ENCODE measurements around the gene NABP1. TPM values are rescaled to one million over a fixed set of nuclear protein-coding genes. Genes with fewer than 3 reads are reported as not detected.

The NABP1 gene
- polyA plus RNA-seq, 1 of the 3 experiments (the other 2 are of a cell fraction): 19.1 TPM

- Histone ChIP-seq H3K4me3 (ENCODE audit: low read depth in 2 of 2, low read length in 1 of 2) (no peak overlapping the region), H3K9ac (no peak overlapping the region), H3K27me3 (ENCODE audit: insufficient read depth) (no peaks in the 10 kb centered on the region), H3K36me3 (replicated peaks in 1 of 2; ENCODE audit: control insufficient read depth in 1 of 2, insufficient read depth in 2 of 2, low read length in 1 of 2) (no peaks in the 10 kb centered on the region), H3K4me2 (no peak overlapping the region), H4K20me1 (ENCODE audit: insufficient read depth) (no peaks in the 10 kb centered on the region), H3K27ac (ENCODE audit: low read depth in 2 of 2, low read length in 1 of 2) (no peak overlapping the region), H2AFZ (ENCODE audit: low read depth) (no peak overlapping the region), H3K9me3 (no peaks in the 10 kb centered on the region), H3F3A (replicated peaks; ENCODE audit: insufficient read depth) (no peaks in the 10 kb centered on the region), H3K79me2 (ENCODE audit: insufficient read depth) (no peaks in the 10 kb centered on the region), H3K9me2 (no peaks in the 10 kb centered on the region), H3K4me1 (ENCODE audit: control insufficient read depth in 1 of 2, insufficient read depth in 2 of 2, low read depth in 1 of 2, low read length in 1 of 2) (no peaks in the 10 kb centered on the region; a peak in 1 of 4 replicates)
- ChIA-PET POLR2A (no interaction called here), CTCF (interaction anchor here (1.0 to 1.4 kb wide), 2 partner anchors 169 to 439 kb away, joined by 3 to 4 read pairs; no protein-coding TSS in a partner anchor)
- no peak for DNase-seq
- 73% methylated on average over 1 of the region's 1 CpG for WGBS (ENCODE audit: low lambda C conversion rate)
- TF ChIP-seq FOXJ3 (CRISPR knock-in tag; IDR thresholded peaks at IDR 0.05) (no peak), NFIC (IDR thresholded peaks at IDR 0.05; ENCODE audit: borderline replicate concordance) (no peak), REST (IDR thresholded peaks at IDR 0.05; ENCODE audit: low read depth, low read length) (no peak), EP300 (IDR thresholded peaks at IDR 0.05; ENCODE audit: borderline replicate concordance in 1 of 2, low read depth in 1 of 2, low read length in 1 of 2) (no peak), GATA2 (CRISPR knock-in tag; IDR thresholded peaks at IDR 0.05) (no peak), NRF1 (IDR thresholded peaks at IDR 0.05; ENCODE audit: low read depth, low read length) (no peak), RCOR1 (IDR thresholded peaks at IDR 0.05; ENCODE audit: low read length) (no peak), ELF1 (IDR thresholded peaks at IDR 0.05) (no peak), MXI1 (IDR thresholded peaks at IDR 0.05; ENCODE audit: low read depth, low read length) (no peak), POLR2AphosphoS5 (IDR thresholded peaks at IDR 0.05; ENCODE audit: low read depth, low read length) (no peak), TAF1 (IDR thresholded peaks at IDR 0.05; ENCODE audit: borderline replicate concordance, low read depth, low read length) (no peak), MAX (IDR thresholded peaks at IDR 0.05; ENCODE audit: low read depth) (no peak), JUND (IDR thresholded peaks at IDR 0.05) (no peak), RAD21 (IDR thresholded peaks at IDR 0.05; ENCODE audit: low read length) (no peak), RXRA (IDR thresholded peaks at IDR 0.05; ENCODE audit: borderline replicate concordance, low read depth) (no peak), RFX5 (IDR thresholded peaks at IDR 0.05; ENCODE audit: low read length) (no peak)
- TF ChIP-seq, protein P1, sequence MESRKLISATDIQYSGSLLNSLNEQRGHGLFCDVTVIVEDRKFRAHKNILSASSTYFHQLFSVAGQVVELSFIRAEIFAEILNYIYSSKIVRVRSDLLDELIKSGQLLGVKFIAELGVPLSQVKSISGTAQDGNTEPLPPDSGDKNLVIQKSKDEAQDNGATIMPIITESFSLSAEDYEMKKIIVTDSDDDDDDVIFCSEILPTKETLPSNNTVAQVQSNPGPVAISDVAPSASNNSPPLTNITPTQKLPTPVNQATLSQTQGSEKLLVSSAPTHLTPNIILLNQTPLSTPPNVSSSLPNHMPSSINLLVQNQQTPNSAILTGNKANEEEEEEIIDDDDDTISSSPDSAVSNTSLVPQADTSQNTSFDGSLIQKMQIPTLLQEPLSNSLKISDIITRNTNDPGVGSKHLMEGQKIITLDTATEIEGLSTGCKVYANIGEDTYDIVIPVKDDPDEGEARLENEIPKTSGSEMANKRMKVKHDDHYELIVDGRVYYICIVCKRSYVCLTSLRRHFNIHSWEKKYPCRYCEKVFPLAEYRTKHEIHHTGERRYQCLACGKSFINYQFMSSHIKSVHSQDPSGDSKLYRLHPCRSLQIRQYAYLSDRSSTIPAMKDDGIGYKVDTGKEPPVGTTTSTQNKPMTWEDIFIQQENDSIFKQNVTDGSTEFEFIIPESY (IDR thresholded peaks at IDR 0.05; ENCODE audit: borderline replicate concordance, low read depth): no peak
- TF ChIP-seq, protein P2, sequence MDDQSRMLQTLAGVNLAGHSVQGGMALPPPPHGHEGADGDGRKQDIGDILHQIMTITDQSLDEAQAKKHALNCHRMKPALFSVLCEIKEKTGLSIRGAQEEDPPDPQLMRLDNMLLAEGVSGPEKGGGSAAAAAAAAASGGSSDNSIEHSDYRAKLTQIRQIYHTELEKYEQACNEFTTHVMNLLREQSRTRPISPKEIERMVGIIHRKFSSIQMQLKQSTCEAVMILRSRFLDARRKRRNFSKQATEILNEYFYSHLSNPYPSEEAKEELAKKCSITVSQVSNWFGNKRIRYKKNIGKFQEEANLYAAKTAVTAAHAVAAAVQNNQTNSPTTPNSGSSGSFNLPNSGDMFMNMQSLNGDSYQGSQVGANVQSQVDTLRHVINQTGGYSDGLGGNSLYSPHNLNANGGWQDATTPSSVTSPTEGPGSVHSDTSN (IDR thresholded peaks at IDR 0.05): no peak
These were observed 46.1 kb downstream of the NABP1 start for GRCh38 chr2:191724015-191724414.
